GM21447 (cell line): ENCODE measurements around the gene NR2C2AP.
A peak's percentile ranks its signal among the peaks of the same experiment; 100 is the strongest.

Experiments used
- ATAC-seq: cut with Tn5 transposase; IDR thresholded peaks from one replicate; pipeline ENCODE4 v1.9.1; 2021; ENCODE audit not compliant: unreplicated experiment

NR2C2AP gene

DNA sequence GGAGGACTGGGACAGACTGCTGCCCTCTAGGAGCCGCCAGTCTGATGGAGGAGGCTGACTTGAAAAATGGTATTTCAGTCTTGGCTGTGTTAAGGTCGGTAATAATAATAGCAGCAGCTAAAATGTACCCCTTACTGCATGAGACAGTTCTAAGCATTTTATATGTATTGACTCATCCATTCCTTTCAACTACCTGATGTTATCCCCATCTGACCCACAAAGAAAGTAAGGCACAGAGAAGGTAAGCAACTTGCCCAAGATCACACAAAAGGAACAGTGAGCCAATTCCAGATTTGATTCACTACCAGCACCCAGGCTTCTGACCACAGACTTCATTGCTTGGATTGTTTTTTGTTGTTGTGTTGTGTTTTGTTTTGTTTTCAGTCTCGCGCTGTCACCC, 12.6 kb upstream of the NR2C2AP start:
- ATAC-seq, result no peak

DNA sequence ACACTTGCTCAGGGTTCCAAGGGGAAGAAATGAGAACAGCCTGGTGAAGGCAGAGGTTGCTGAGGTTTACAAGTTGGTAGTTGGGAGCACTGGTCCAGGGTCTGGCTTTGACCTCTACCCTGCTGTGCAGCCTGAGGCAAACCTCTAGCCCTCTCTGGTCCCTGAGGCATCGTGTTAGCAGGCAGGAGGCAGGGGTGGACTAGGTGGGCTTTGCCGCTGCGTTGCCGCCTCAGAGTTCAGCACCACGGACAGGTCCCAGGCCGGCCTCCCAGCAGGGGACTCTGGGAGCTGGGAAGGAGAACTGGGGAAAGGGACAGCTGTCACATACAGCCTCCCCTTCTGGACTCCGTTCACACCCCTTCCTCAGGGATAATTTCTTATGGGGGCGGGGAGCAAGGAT, 11.7 kb upstream of the NR2C2AP start:
- ATAC-seq, result no peak

GRCh38 chr19:19214159-19214490, 10.9 kb upstream of the NR2C2AP start:
- no peak for ATAC-seq

DNA sequence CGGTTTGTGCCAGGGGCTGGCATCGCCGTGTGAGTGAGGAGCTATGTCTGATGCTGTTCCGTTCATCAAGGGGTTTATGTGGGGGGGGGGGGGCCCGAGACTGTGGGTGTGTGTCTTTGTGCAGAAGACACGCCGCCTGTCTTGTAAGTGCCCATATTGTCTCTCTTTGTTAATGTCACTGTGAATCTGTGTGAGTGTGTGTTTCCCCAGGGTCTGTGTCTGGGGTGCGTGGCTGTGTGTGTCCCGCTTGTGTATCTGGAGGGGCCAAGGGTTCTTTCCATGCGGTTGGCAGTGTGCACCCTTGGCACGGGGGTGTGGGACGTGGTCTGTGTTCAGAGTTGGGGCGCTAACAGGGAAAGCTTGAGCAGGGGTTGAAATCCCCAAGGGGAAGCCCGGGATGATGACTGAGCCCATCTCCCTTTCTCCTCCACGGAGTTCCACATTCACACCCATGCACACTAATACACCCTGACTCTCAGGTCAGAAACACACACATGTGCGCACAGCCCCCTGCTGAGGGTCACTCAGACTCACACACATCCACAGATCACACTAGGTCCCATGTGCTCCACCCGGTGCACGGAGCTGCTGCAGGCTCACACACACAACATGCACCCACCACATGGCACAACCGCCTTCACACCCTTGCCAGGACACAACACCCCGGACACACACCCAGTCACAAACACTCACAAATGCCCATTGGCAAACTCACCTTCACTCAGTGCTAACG, 10.4 kb upstream of the NR2C2AP start:
- no peak for ATAC-seq

GRCh38 chr19:19212916-19213315, 9.7 kb upstream of the NR2C2AP start:
- ATAC-seq, result no peak

DNA sequence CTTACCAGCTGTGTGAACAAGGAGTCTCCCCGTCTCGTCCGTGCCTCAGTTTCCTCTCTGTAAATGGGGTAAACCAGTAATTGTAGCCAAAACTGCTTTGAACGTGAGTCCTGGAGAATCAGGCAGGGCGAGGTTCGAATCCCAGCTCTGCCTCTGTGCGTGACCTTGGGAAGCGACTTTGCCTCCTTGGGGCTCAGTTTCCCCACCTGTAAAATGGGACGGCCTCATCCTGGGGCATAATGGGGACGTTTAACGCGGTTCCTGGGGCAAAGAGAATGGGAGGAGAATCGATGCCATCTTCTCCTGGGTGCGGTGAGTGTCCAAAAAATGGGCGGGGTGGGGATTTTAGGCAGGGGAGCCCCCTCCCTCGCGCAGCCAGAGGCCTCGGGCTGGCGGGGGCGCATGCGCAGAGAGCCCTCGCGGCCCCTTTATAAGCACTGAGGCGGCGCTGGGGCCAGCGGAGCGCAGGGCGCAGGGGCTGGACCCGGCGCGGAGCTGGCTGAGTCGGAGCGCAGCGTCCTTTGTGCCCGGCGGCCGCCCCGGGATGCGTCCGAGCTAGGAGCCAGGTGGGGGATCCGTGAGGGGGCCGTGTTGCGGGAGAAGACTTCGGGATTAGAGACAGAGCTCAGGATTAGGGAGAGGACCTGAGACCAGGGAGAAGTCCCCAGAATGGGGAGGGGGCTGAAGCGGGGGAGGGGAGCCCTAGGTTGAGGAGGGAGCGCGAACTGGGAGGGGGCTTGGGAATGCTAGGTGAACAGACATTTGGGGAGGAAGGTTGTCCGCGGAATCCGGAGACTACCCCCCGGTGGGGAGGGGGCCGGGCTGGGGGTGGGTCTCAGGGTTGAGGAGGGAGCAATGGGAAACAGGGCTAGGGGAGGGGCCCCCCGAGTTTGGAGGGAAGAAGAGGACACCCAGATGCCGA, 8.5 kb upstream of the NR2C2AP start, which contains the start of gene NCAN:
Gene NCAN (plus strand): TSS at position 460 of the 922 bp plus-strand sequence. CDS start 4,996 bp downstream, outside the sequence.
- no peak for ATAC-seq

DNA sequence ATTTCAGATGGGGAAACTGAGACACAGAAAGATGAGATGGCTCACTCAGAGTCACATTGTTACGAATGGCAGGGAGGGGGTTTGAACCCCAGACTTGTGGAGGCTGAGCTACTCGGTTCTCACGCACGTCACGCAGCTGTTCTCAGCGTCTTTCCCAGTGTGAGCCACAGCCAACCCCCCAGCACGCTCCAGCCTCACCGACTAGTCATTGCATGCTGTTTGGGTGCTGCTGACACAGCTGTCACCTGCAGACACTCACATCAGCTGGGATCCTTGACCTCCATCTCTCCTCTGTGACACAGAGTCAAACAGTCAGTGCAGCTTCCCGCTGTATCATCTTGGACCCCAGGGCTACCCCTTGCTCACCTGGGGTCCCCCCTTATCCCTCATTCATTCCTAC, 6.2 kb upstream of the NR2C2AP start:
- no peak for ATAC-seq

- ATAC-seq, result no peak
Measured at GRCh38 chr19:19207637-19208572, 4.7 kb upstream of the NR2C2AP start.

GRCh38 chr19:19206938-19207337, 3.7 kb upstream of the NR2C2AP start:
- no peak for ATAC-seq

DNA sequence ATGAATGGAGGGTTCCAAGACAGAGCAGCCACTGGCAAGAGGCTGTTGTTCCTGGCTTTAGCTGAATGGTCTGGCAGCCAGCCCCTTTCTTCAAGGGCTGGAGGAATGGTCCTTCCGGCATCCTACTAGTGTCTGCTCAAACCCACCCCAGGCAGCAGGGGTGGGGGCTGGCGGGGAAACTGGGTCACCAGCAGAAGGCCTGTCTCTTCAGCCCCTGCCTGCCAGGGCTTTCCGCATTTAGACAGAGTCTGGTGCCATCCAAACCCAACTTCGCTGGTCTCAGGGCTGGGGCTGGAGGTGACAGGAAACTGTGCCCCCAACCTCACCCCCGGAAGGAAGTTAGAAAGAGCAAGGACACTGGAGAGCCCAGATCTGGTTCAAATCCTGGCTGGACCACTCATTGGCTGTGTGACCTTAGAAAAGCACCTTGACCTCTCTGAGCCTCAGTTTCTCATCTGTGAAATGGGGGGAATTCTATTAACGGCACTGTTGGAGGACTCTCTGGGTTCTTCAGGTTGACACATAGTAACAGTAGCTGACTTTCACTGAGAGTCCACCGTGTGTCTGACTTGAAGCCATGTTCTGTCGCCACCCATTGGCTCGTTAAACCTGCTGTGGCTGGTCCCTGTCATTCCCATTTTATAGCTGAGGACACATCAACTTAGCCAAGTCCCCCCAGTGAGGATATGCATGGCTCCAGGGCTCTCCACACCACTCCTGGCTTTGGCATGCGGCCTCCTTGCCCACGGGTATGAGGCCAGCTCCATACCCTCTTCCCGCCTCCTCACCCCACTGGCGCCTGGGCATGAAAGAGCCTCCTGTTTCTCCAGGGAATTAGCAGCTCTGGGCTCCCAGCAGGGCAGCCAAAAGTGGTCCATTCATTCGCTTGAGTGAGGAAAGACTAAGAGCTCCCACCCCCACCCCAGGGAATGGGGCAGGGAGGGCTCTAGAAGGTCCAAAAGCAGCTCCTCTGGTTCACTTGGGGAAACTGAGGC, 2.5 kb upstream of the NR2C2AP start:
- no peak for ATAC-seq

- ATAC-seq, result no peak
Measured at GRCh38 chr19:19204181-19204580, 967 bp upstream of the NR2C2AP start.

DNA sequence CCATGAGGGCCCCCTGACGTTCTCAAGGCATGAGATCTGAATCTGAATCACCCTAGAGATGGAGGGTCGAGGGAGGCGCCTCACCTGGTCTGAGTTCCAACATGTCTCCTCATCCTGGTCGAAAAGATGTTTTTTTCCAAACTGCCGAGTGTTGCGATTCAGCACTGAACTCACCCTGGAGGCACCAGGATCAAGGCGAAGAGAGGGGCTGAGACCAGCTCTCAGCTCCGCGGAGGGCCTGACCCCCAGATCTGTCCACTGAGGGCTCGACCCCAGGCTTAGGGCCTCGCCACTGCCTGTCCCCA, 555 bp downstream of the NR2C2AP start:
- ATAC-seq, result peak; percentile 25

- no peak for ATAC-seq
Measured at GRCh38 chr19:19201697-19202630, 1.2 kb downstream of the NR2C2AP start.

DNA sequence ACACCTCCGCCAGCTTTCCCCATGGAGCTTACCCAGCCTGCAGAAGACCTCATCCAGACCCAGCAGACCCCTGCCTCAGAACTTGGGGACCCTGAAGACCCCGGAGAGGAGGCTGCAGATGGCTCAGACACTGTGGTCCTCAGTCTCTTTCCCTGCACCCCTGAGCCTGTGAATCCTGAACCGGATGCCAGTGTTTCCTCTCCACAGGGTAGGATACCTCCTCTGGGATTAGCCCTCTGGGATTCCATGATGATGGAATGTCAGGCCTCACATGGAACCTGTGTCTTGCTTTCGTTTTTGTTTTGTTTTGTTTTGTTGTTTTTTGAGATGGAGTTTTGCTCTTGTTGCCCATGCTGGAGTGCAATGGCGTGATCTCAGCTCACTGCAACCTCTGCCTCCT, 9.3 kb downstream of the NR2C2AP start:
- no peak for ATAC-seq

GRCh38 chr19:19192910-19193423, 10.2 kb downstream of the NR2C2AP start:
- ATAC-seq, result no peak

DNA sequence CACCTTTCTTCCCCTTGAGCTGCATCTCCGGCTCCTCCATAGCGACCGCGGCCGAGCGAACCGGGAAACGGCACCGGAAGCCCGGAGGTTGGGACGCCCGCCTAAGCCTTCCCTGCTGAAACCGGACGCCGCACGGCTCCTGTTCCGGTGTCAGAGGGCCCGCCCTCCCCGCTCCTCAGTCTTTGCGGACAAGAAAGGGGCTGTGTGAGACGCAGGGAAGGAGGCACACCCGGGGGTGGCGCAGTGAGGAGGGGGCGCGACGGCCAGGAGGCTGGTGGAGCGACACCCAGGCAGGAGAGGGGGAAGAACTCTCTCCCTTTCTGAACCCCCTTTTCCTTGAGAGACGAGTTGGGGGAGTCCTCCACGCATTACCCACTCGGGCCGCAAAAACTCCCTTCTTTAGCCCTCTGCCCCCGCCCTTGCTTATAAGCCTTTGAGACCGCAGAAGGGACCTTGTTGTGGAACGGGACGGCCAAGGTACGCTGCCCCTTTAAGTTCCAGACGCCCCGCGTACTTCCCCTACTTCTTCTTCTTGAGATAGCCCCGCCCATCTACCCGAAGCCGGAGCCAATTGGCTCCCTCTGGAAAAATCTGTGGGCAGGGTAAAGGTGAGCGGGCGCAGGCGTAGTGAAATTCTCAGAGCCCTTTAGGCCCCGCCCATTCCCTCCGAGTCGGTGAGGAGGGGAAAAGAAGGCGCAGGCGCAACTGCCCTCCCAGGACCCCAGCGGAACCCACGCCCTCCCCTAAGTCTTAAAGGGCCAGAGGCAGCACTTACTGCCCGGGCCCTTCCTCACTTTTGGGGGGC, 10.9 kb downstream of the NR2C2AP start, which contains the start of the genes BORCS8 and RFXANK:
Gene BORCS8 (minus strand): TSS at position 75 of the 805 bp plus-strand sequence. CDS start 35 bp downstream, at position 40.
Gene RFXANK (plus strand): TSS at position 181 of the 805 bp plus-strand sequence. CDS start 1,689 bp downstream, outside the sequence.
- ATAC-seq, result peak; percentile 83

DNA sequence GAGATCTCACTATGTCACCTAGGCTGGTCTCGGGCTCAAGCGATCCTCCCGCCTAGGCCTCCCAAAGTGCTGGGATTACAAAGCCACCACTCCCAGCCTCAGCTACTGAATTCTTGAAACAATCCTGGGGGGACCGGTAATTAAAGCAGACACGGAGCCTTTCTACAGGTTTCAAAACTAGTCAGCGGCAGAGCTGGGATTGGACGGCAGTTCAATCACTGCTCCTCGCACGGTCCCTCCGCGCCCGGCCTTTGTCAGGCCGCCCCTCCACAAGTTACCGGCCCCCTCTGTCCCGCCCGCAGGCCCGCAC, 11.5 kb downstream of the NR2C2AP start:
- no peak for ATAC-seq

DNA sequence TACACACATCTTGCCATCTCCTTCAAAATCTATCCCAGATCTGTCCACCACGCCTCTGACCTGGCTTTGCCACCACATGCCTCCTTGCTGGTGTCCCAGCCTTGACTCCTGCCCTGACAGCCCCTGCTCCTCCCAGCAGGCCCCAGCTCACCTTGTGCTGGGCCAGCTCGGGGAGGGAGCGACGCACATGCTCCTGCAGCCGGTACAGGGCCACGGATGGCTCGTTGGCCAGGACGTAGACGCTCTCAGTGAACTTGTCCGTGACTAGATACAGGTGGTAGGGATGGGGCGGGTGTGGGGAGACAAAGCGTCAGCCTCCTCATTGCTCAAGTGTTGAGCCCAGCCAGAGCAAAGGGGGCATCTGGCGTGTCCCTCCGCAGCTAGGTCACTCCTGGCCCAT, 16.5 kb downstream of the NR2C2AP start:
- ATAC-seq, result no peak
